Fibroblast of villous mesenchyme (primary cell): ENCODE results near the gene FGFR1OP2. TPM values are rescaled to one million over a fixed set of nuclear protein-coding genes. Genes with fewer than 3 reads are reported as not detected.

ENCODE experiments used
- DNase-seq: peaks from one replicate; pipeline ENCODE4 v3.0.0-alpha.2; 2010; ENCODE audit warnings: low read depth
- H3K4me3 ChIP-seq: 2 replicates; pipeline ENCODE4 v1.5.1; 2011; ENCODE audit warnings: low read depth, mild to moderate bottlenecking, low read length
- CTCF ChIP-seq: IDR thresholded peaks from 2 replicates; pipeline ENCODE4 v1.5.1; 2012; ENCODE audit warnings: low read depth, mild to moderate bottlenecking, low read length; ENCODE audit not compliant: insufficient read depth
- total RNA-seq: library from RNA; depleted of rRNA; stranded (reverse); fragments of >200 nt; gene quantifications from 2 replicates; pipeline ENCODE4 v1.2.3, GENCODE V29; 2012

Gene FGFR1OP2
- total RNA-seq, 1 donor = 44.0 TPM

DNA sequence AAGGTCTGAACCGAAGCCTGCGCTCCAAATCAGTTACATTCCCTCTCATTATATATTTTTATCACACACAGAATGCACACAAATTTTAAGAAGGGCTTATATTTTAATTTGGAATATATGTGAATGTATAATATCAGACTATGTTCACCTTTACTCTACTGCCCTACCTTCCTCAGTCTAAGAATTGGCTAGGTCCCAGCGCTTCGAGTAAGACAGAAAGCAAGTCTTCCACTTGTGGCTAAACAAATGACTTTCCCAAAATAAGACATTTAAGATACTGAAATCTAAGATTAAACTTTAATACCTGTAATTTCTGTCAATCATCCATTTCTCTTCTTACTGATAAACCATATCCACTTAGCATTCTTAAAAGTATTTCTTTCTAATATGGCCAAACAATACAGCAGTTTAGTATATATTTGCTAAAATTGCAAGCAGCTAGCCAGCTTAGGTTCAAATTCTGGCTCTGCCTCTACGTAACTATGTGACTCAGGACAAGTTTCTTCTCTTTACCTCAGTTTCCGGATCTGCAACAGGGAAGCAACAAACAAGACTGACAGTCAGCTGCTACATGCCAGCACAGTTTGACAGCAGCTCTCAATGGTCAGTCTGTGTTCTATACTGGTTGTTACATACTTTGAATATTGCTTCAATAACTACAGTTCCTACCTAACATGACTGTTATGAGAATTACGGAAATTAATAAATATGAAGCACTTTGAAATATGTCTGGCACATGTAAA lies 2.5 kb upstream of the FGFR1OP2 start:
- no peak for DNase-seq
- no peak for TF ChIP-seq CTCF
- H3K4me3 ChIP-seq = peak overlapping the region; percentile 16

DNA sequence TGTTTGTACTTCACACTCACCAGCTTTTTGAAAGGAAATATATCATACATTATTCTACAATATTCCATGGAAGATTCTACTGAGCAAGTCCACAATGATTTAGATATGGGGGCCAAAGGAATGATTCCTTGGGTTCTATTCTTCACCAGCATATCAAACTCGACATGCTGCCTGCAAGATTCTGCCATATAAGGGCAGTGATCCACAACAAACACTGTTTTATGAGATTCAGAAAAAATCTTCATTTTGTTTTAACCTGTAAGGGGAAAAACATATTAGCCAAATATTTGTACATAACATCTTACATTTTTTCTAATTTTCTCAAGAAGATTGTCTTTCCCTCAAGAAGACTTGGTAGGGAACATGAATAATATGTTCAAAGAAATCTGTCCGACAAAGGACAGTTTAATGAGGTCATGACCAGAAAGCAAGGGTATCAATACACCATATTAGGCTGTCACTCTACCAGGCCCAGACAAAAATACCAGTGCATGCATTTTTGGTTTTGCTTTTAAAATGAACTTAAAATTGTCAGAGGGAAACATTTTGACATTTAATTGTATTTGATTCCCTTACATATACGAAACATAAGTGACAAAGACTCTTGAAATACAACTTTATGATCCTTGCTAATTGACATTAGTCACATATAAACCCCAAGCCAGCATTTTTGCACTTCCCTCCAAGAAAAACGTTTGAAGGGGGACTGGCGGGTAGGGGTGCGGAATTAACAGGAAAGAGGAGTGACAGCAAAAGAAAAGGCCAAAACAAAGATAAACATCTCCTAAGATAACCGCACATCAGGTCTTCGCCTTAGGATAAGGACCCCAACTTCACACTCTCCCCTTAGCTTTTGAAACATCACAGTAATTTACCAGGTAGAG lies 1.5 kb upstream of the FGFR1OP2 start:
- TF ChIP-seq CTCF = no peak
- no peak for DNase-seq
- H3K4me3 ChIP-seq = peak overlapping the region; percentile 94

DNA sequence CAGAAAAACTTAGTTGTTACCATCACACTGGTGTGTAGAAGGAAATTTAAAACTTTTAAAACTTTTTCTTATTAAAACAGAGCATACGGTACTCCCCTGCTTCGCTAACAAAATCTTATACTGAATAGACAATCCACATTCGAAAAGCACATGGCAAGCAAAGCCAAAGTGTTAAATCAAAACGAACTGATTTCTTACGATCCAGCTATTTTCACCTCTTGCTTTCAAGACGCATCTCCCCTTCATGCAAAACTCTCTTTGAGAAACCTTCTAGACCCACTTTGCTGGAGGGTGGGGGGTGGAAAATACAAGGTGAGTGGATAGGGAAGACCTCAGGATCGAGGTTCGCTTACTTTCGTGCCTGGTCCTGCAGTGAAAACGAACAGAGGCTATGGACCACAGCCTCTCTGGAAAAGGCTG lies 817 bp upstream of the FGFR1OP2 start:
- TF ChIP-seq CTCF = no peak
- peak overlapping the region; percentile 94 for H3K4me3 ChIP-seq
- DNase-seq = no peak

GRCh38 chr12:26938701-26939062 lies 412 bp downstream of the FGFR1OP2 start:
- no peak for DNase-seq
- no peak for TF ChIP-seq CTCF
- peak overlapping the region; percentile 94 for H3K4me3 ChIP-seq

DNA sequence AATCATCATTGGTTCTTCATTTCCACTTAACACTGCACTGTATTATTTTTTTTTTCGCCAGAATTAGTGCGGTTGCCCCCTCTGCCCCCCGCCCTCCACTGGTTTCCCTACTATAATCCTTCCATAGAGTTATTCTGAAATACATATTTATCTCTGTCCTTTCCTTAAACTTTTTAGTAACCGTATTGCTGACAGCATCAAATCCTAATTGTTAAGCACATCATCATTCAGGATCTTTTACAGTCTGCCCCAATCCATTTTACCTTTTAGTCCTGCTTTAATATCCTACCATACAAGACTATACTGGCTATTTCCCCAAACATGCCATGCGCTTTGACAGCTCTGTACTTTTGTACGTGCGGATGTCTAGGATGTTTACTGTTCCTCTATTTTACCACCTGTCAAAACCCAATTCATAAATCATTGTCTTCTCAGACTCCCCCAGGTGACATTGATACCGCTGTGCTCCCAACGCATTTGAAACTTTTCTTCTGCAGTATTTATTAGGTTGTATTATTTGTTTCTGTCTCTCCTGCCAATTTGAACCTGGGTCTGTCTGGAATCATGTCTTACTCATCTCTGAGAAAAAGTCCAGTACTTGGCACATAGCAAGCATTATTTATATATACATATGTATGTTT lies 1.0 kb downstream of the FGFR1OP2 start:
- no peak for DNase-seq
- H3K4me3 ChIP-seq = peak overlapping the region; percentile 94
- TF ChIP-seq CTCF = no peak

DNA sequence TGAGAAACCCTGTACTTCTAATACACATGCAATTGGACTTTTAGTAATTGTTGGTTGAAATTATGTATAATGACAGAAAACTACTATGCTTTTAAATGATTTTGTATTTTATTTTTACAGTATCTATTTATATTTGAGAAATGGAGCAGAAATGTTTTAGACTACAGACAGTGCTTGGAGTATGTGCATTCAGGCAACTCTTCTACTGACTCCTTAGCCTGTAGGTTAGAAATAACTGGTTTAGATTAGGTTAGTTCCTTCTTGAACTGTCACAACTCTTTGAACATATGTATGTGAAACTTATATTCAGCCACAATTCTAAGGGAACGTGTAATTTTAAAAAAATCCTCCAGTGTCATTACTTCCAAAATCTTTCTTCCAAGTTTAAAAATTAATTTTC lies 1.7 kb downstream of the FGFR1OP2 start:
- peak overlapping the region; percentile 94 for H3K4me3 ChIP-seq
- no peak for DNase-seq
- TF ChIP-seq CTCF = no peak
